IMR-90 (cell line): Measurements from ENCODE around the gene RELN. TPM values are rescaled to one million over a fixed set of nuclear protein-coding genes. Genes with fewer than 3 reads are reported as not detected.

Experiments
- ATAC-seq: fragments of 200-7000 bp; cut with Tn5 transposase; 2 replicates; pipeline ENCODE4 v1.9.1; 2020; ENCODE audit warnings: low read depth, mild to moderate bottlenecking, moderate library complexity
- BruUV-seq: library from RNA; stranded (reverse); fragments of 400-500 nt; replicated peaks from 2 replicates; lab custom pipeline; 2021; lab: Mats Ljungman, UMichigan
- CTCF ChIA-PET: fragments of 300-600 bp; formaldehyde crosslinking; extraction: SDS; loops from one replicate; lab custom pipeline; 2021; ENCODE audit warnings: antibody characterized with exemption; lab: Yijun Ruan, JAX
- POLR2A ChIA-PET: fragments of 300-600 bp; sonication (Branson Sonifier 250); formaldehyde crosslinking; loops from one replicate; lab custom pipeline; 2022; ENCODE audit warnings: antibody characterized with exemption; ENCODE audit not compliant: unreplicated experiment; lab: Charles Lee
- DNase-seq: peaks from one replicate; pipeline ENCODE4 v3.0.0; 2013
- H2AFZ ChIP-seq: replicated peaks from 2 replicates; pipeline ENCODE3; 2013; ENCODE audit warnings: low read length, mild to moderate bottlenecking; ENCODE audit not compliant: poor library complexity
- H2AK5ac ChIP-seq: 2 replicates; pipeline ENCODE4 v1.6.1; 2013; ENCODE audit warnings: low read depth, low read length, inconsistent platforms
- H2AK9ac ChIP-seq: replicated peaks from 2 replicates; pipeline ENCODE3; 2013; ENCODE audit warnings: mild to moderate bottlenecking, low read depth, low read length, moderate library complexity; ENCODE audit not compliant: poor library complexity
- H2BK120ac ChIP-seq: 2 replicates; pipeline ENCODE4 v1.6.1; 2013; ENCODE audit warnings: low read depth, low read length, inconsistent platforms
- H2BK15ac ChIP-seq: 3 replicates; pipeline ENCODE4 v1.6.1; 2013; ENCODE audit warnings: low read depth, low read length, inconsistent platforms
- H2BK20ac ChIP-seq: 2 replicates; pipeline ENCODE4 v1.6.1; 2013; ENCODE audit warnings: low read depth, mild to moderate bottlenecking, inconsistent platforms, low read length, moderate library complexity
- H2BK5ac ChIP-seq: 2 replicates; pipeline ENCODE4 v1.6.1; 2013; ENCODE audit warnings: mild to moderate bottlenecking, low read depth, low read length, inconsistent platforms; ENCODE audit not compliant: poor library complexity, severe bottlenecking
- H3K14ac ChIP-seq: replicated peaks from 2 replicates; pipeline ENCODE4 v1.6.1; 2013; ENCODE audit warnings: low read depth, low read length, inconsistent platforms
- H3K18ac ChIP-seq: 2 replicates; pipeline ENCODE4 v1.6.1; 2013; ENCODE audit warnings: low read depth, low read length, control low read depth
- H3K23ac ChIP-seq: 2 replicates; pipeline ENCODE4 v1.6.1; 2013; ENCODE audit warnings: low read depth, low read length, inconsistent platforms
- H3K27ac ChIP-seq: 2 replicates; pipeline ENCODE4 v1.5.1; 2013; ENCODE audit warnings: mild to moderate bottlenecking, control low read depth, low read length; ENCODE audit not compliant: insufficient read depth
- H3K27me3 ChIP-seq: 2 replicates; pipeline ENCODE4 v1.6.1; 2013; ENCODE audit warnings: low read length; ENCODE audit not compliant: control insufficient read depth, insufficient read depth
- H3K36me3 ChIP-seq: 2 replicates; pipeline ENCODE4 v1.6.1; 2013; ENCODE audit warnings: low read length, mixed read lengths; ENCODE audit not compliant: control insufficient read depth, insufficient read depth
- H3K4ac ChIP-seq: 2 replicates; pipeline ENCODE4 v1.6.1; 2013; ENCODE audit warnings: low read depth, low read length, inconsistent platforms
- H3K4me1 ChIP-seq: 2 replicates; pipeline ENCODE4 v1.6.1; 2013; ENCODE audit warnings: low read length, mixed read lengths; ENCODE audit not compliant: control insufficient read depth, insufficient read depth
- H3K4me2 ChIP-seq: 2 replicates; pipeline ENCODE4 v1.6.1; 2013; ENCODE audit warnings: low read depth, mild to moderate bottlenecking, control low read depth, low read length, moderate library complexity
- H3K4me3 ChIP-seq: 2 replicates; pipeline ENCODE4 v1.5.1; 2013; ENCODE audit warnings: low read depth, mild to moderate bottlenecking, control low read depth, low read length, moderate library complexity; ENCODE audit not compliant: insufficient read depth
- H3K56ac ChIP-seq: 2 replicates; pipeline ENCODE4 v1.6.1; 2013; ENCODE audit warnings: low read length, inconsistent platforms; ENCODE audit not compliant: insufficient read depth; ENCODE audit errors: extremely low read depth
- H3K79me1 ChIP-seq, 2 experiments: 2 replicates each; pipeline ENCODE4 v1.6.1; 2013; ENCODE audit warnings: low read length in 2 of 2, inconsistent platforms in 1 of 2, low read depth in 1 of 2
- H3K9ac ChIP-seq: 2 replicates; pipeline ENCODE4 v1.6.1; 2013; ENCODE audit warnings: low read depth, low read length, control low read depth
- H3K9me1 ChIP-seq: 2 replicates; pipeline ENCODE4 v1.6.1; 2013; ENCODE audit warnings: low read length, inconsistent platforms; ENCODE audit not compliant: insufficient read depth
- H3K9me3 ChIP-seq: 2 replicates; pipeline ENCODE4 v1.6.1; 2013; ENCODE audit warnings: low read length; ENCODE audit not compliant: control insufficient read depth, insufficient read depth
- H4K20me1 ChIP-seq: 2 replicates; pipeline ENCODE4 v1.6.1; 2013; ENCODE audit warnings: low read length, inconsistent platforms; ENCODE audit not compliant: insufficient read depth
- H4K5ac ChIP-seq: 2 replicates; pipeline ENCODE4 v1.6.1; 2013; ENCODE audit warnings: mild to moderate bottlenecking, low read depth, low read length, control low read depth
- H4K8ac ChIP-seq, 2 experiments: 2 replicates each; pipeline ENCODE4 v1.6.1; 2013; ENCODE audit warnings: low read depth in 2 of 2, low read length in 2 of 2, control low read depth in 1 of 2, inconsistent platforms in 1 of 2
- H4K91ac ChIP-seq: 2 replicates; pipeline ENCODE4 v1.6.1; 2013; ENCODE audit warnings: low read depth, low read length, inconsistent platforms; ENCODE audit not compliant: insufficient read depth
- CEBPB ChIP-seq: IDR thresholded peaks from 2 replicates; pipeline ENCODE4 v1.6.1; 2012; ENCODE audit warnings: low read depth, low read length, improper control_type of control experiment
- CHD1 ChIP-seq: IDR thresholded peaks from 2 replicates; pipeline ENCODE4 v1.6.1; 2012; ENCODE audit warnings: low read depth, low read length, improper control_type of control experiment
- FOS ChIP-seq: fragments of 150-350 bp; IDR thresholded peaks from 2 replicates; pipeline ENCODE4 v1.6.1; 2016; ENCODE audit warnings: low read depth, low read length
- MAFK ChIP-seq: IDR thresholded peaks from 2 replicates; pipeline ENCODE4 v1.6.1; 2012; ENCODE audit warnings: low read depth, low read length, improper control_type of control experiment
- MAZ ChIP-seq: IDR thresholded peaks from 2 replicates; pipeline ENCODE4 v1.6.1; 2012; ENCODE audit warnings: low read depth, mild to moderate bottlenecking, low read length, improper control_type of control experiment, moderate library complexity, borderline replicate concordance
- NFE2L2 ChIP-seq: fragments of 150-350 bp; IDR thresholded peaks from 2 replicates; pipeline ENCODE4 v1.6.1; 2016; ENCODE audit warnings: low read depth, mild to moderate bottlenecking, low read length
- RAD21 ChIP-seq: IDR thresholded peaks from 2 replicates; pipeline ENCODE4 v1.6.1; 2012; ENCODE audit warnings: low read length, improper control_type of control experiment
- RCOR1 ChIP-seq: IDR thresholded peaks from 2 replicates; pipeline ENCODE4 v1.6.1; 2012; ENCODE audit warnings: mild to moderate bottlenecking, low read length, improper control_type of control experiment; ENCODE audit not compliant: insufficient replicate concordance
- RFX5 ChIP-seq: IDR thresholded peaks from 2 replicates; pipeline ENCODE4 v1.8.0; 2012; ENCODE audit warnings: low read depth, mild to moderate bottlenecking, low read length, moderate library complexity
- SMC3 ChIP-seq: fragments of 150-350 bp; IDR thresholded peaks from 2 replicates; pipeline ENCODE4 v1.6.1; 2016; ENCODE audit warnings: low read depth, mild to moderate bottlenecking, antibody characterized with exemption, low read length, moderate library complexity
- WGBS, 2 experiments: methylation state at CpG; one replicate each; pipeline versions ENCODE4 v1.1.5 to v1.1.7; 2013; ENCODE audit warnings: missing lambda C conversion rate in 2 of 2; ENCODE audit not compliant: insufficient read length in 1 of 2; ENCODE audit errors: extremely low coverage in 2 of 2; 5-methylcytosine and 5-hydroxymethylcytosine counted together
- dilution Hi-C: fragments of 300-500 bp; cut with HindIII; formaldehyde crosslinking; loops from one replicate; pipeline ENCODE4 v1.14.3; 2018; ENCODE audit warnings: low sequenced_read_pairs; ENCODE audit not compliant: unreplicated experiment
- in situ Hi-C: fragments of 300-500 bp; cut with MboI; formaldehyde crosslinking; loops from 3 replicates; pipeline ENCODE4 v1.14.3; 2019; ENCODE audit warnings: low sequenced_read_pairs, inconsistent platforms, mixed read lengths
- intact Hi-C: fragments of 100-400 bp; cut with micrococcal nuclease; formaldehyde crosslinking; loops from 2 replicates; pipeline ENCODE4 v1.10.0; 2022
- polyA plus RNA-seq, 3 experiments: library from polyadenylated mRNA; depleted of rRNA; stranded (reverse); fragments of >200 nt; gene quantifications; 2 replicates each; pipeline ENCODE4 v1.2.3, GENCODE V29; 2012; ENCODE audit warnings: low replicate concordance in 1 of 3
- total RNA-seq: library from RNA; depleted of rRNA; stranded (reverse); fragments of >200 nt; gene quantifications from 2 replicates; pipeline ENCODE4 v1.2.3, GENCODE V29; 2012
- TF ChIP-seq, protein P1 (sequence below): conservative IDR thresholded peaks from 2 replicates; pipeline ENCODE4 v1.5.1; 2012; ENCODE audit warnings: mild to moderate bottlenecking, low read depth, low read length, improper control_type of control experiment

Gene RELN
- total and polyA plus RNA-seq, 2 of the 4 experiments (the other 2 are of a cell fraction): 14.7 to 23.7 TPM

DNA sequence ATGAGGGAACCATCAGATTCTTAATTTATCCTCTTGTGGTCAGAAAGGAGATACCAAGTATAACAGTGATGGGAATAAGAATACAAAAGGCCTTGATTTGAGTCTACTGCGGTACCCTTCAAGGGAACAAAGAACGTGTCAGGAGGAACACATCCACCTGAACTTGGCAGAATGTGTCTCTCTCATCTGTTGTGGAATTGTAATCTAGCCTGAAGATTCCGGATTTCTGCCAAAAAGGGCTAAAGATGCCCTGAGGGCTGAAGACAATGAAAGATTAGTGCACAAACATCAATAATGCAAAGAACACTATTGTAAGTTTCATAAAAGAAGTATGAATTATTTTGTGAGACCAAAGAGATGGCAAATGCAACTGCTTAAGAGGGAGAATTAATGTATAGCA is 134.8 kb downstream of the RELN start:
- H2BK5ac ChIP-seq: no peak overlapping the region

More for the DNA sequence above, 134.8 kb downstream of the RELN start:
- ChIA-PET CTCF (no interaction called here), POLR2A (no interaction called here)
- intact Hi-C loops: no loop called here
- in situ Hi-C loops: no loop called here
- H3K9me3 ChIP-seq: no peaks in the 10 kb centered on the region
- peaks cover 4% of the 10 kb centered on the region; the same call in 1 of the 2 replicates for H3K4me1 ChIP-seq
- H4K91ac ChIP-seq: no peak overlapping the region
- no peak overlapping the region for H2AFZ ChIP-seq
- H3K9ac ChIP-seq: no peak overlapping the region
- no peak overlapping the region for H3K4ac ChIP-seq
- H3K27ac ChIP-seq: no peak overlapping the region
- no peak overlapping the region for H4K8ac ChIP-seq
- H3K23ac ChIP-seq: no peak overlapping the region
- no peak overlapping the region for H3K4me2 ChIP-seq
- DNase-seq: no peak
- TF ChIP-seq CEBPB (no peak), SMC3 (no peak), RAD21 (no peak), MAFK (no peak), RCOR1 (no peak), MAZ (no peak), FOS (no peak), NFE2L2 (no peak), RFX5 (no peak), CHD1 (no peak)
- TF ChIP-seq, protein P1, sequence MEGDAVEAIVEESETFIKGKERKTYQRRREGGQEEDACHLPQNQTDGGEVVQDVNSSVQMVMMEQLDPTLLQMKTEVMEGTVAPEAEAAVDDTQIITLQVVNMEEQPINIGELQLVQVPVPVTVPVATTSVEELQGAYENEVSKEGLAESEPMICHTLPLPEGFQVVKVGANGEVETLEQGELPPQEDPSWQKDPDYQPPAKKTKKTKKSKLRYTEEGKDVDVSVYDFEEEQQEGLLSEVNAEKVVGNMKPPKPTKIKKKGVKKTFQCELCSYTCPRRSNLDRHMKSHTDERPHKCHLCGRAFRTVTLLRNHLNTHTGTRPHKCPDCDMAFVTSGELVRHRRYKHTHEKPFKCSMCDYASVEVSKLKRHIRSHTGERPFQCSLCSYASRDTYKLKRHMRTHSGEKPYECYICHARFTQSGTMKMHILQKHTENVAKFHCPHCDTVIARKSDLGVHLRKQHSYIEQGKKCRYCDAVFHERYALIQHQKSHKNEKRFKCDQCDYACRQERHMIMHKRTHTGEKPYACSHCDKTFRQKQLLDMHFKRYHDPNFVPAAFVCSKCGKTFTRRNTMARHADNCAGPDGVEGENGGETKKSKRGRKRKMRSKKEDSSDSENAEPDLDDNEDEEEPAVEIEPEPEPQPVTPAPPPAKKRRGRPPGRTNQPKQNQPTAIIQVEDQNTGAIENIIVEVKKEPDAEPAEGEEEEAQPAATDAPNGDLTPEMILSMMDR: no peak
- no peak overlapping the region for H3K4me3 ChIP-seq
- no peak overlapping the region for H3K56ac ChIP-seq
- no peaks in the 10 kb centered on the region for H3K36me3 ChIP-seq
- H4K20me1 ChIP-seq: no peaks in the 10 kb centered on the region
- H4K5ac ChIP-seq: no peak overlapping the region
- no peak overlapping the region for H2AK5ac ChIP-seq
- H3K14ac ChIP-seq: no peak overlapping the region
- no peak overlapping the region for H3K18ac ChIP-seq
- no peak for ATAC-seq
- peaks cover 4% of the 10 kb centered on the region; the same call in 1 of the 2 replicates for H3K9me1 ChIP-seq
- H2BK120ac ChIP-seq: no peak overlapping the region
- no peaks in the 10 kb centered on the region for H3K27me3 ChIP-seq
- H2AK9ac ChIP-seq: no peak overlapping the region
- no peak overlapping the region for H2BK15ac ChIP-seq
- H3K79me1 ChIP-seq: peaks cover 0 to 4% of the 10 kb centered on the region in 2 experiments; a peak in 1 of 4 replicates
- dilution Hi-C loops: no loop called here
- WGBS, 2 experiments: no CpG with 5 or more reads among the region's 3 CpGs
- H2BK20ac ChIP-seq: no peak overlapping the region
- no TSS peak for BruUV-seq
